Pancreas (tissue), 10 donors: ENCODE data around the gene DIAPH1. TPM values are rescaled to one million over a fixed set of nuclear protein-coding genes. Genes with fewer than 3 reads are reported as not detected.

Experiments
- ATAC-seq, 4 donors: fragments of 200-7000 bp; cut with Tn5 transposase; one replicate each; pipeline versions ENCODE4 v1.8.0 to v1.9.1; 2020; ENCODE audit warnings: mild to moderate bottlenecking in 4 of 4, moderate library complexity in 4 of 4
- DNase-seq, 6 donors: peaks; one replicate each; pipeline ENCODE4 v3.0.0-alpha.2; 2020
- FAIRE-seq: peaks from 2 replicates; lab custom pipeline; 2012; peaks lifted over from hg19 to GRCh38; lab: Jason Lieb, UNC
- H3K27ac ChIP-seq, 4 donors: fragments of 200-600 bp; sonication (generic); 1 replicate in 3 of 4; 2 replicates in 1 of 4; pipeline versions ENCODE4 v1.5.0 to v1.8.0; 2020
- H3K27me3 ChIP-seq, 4 donors: fragments of 200-600 bp; one replicate each; pipeline ENCODE4 v1.8.0; 2021
- H3K36me3 ChIP-seq, 3 donors: fragments of 200-600 bp; sonication (generic) in 1 of 3; one replicate each; pipeline versions ENCODE4 v1.5.0 to v1.8.0; 2020 to 2021
- H3K4me1 ChIP-seq, 3 donors: fragments of 200-600 bp; one replicate each; pipeline ENCODE4 v1.8.0; 2021
- H3K4me3 ChIP-seq, 4 donors: fragments of 200-600 bp; sonication (generic) in 2 of 4; one replicate each; pipeline versions ENCODE4 v1.5.0 to v1.8.0; 2020 to 2021
- H3K9me3 ChIP-seq, 4 donors: fragments of 200-600 bp; one replicate each; pipeline ENCODE4 v1.8.0; 2021
- CTCF ChIP-seq, 4 donors: fragments of 200-600 bp; sonication (generic) in 3 of 4; IDR thresholded peaks; one replicate each; pipeline versions ENCODE4 v1.5.0 to v1.8.0; 2021; ENCODE audit warnings: antibody characterized with exemption in 4 of 4
- WGBS, 2 donors: extraction: QIAGEN DNeasy Blood & Tissue Kit; methylation state at CpG; one replicate each; pipeline ENCODE4 v1.1.7; 2013; 5-methylcytosine and 5-hydroxymethylcytosine counted together
- intact Hi-C, 3 donors: fragments of 100-400 bp; cut with DNase I; formaldehyde crosslinking; loops; one replicate each; pipeline versions ENCODE4 v1.11.1 to v1.14.2; 2022
- polyA plus RNA-seq, 2 donors: library from polyadenylated mRNA; stranded (reverse); fragments of 200-250 nt; gene quantifications; one replicate each; pipeline ENCODE4 v1.2.3, GENCODE V29; 2013
- total RNA-seq, 6 donors: library from RNA; stranded (reverse); fragmentation: NEBNext Ultra II Directional in 4 of 6; extraction: Animal tissue kit (Norgen Biotek cat#: 25700) in 4 of 6; gene quantifications; one replicate each; pipeline versions ENCODE4 v1.2.1 to v1.2.4, GENCODE V29; 2021 to 2023
- donor health status: healthy with polysubstance abuse.
- donor health status: DM: no; HTN: no; CAD: no; lungs with moderate emphysema.
- donor health status: DM: no; HTN: no; CAD: no.
- donor health status: control.
- donor health status: control.
- donor health status: Bipolar disorder and iron deficiency.
- donor health status: DM: yes; HTN: yes; CAD: no.
- donor health status: DM: no; HTN: no; CAD: no.
- donor health status: DM: no; HTN: no; CAD: no.
- donor health status: DM: yes; HTN: yes; CAD: no.

Gene DIAPH1
- total and polyA plus RNA-seq, 8 donors, result 28.9 to 72.7 (median 56.5) TPM

GRCh38 chr5:141489841-141490240, 129.0 kb downstream of the DIAPH1 start:
- TF ChIP-seq CTCF (IDR thresholded peaks at IDR 0.05), result no peak

GRCh38 chr5:141488591-141489561, 129.9 kb downstream of the DIAPH1 start, which contains the start of gene PCDHGC5:
Gene PCDHGC5 (plus strand): TSS chr5:141489081. CDS start chr5:141489241, 160 bp downstream.
- Histone ChIP-seq H3K4me1 (no peaks in the 10 kb centered on the region), H3K27me3 (no peaks in the 10 kb centered on the region), H3K4me3 (no peak within 1 kb of the TSS), H3K9me3 (no peaks in the 10 kb centered on the region), H3K27ac (no peak within 1 kb of the TSS), H3K36me3 (no peaks in the 10 kb centered on the region)
- no peak for FAIRE-seq
- intact Hi-C loops, result no loop called here
- WGBS, 2 donors, result 78 to 82% methylated on average over 14 of the region's 14 CpGs
- TF ChIP-seq CTCF (IDR thresholded peaks at IDR 0.05), result no peak
- DNase-seq, result no peak
- peak in 1 of 4 donors; percentile 41 for ATAC-seq

More at GRCh38 chr5:141489841-141490240, 129.0 kb downstream of the DIAPH1 start:
- no peak overlapping the region for H3K27ac ChIP-seq
- H3K36me3 ChIP-seq, result no peaks in the 10 kb centered on the region
- 88 to 95% methylated on average over 10 of the region's 10 CpGs for WGBS, 2 donors
- DNase-seq, result no peak
- ATAC-seq, result no peak
- no peaks in the 10 kb centered on the region for H3K4me1 ChIP-seq
- intact Hi-C loops, result no loop called here
- H3K4me3 ChIP-seq, result no peak overlapping the region
- no peak for FAIRE-seq
- H3K9me3 ChIP-seq, result no peaks in the 10 kb centered on the region
- no peaks in the 10 kb centered on the region for H3K27me3 ChIP-seq

- DNase-seq (no peak), ATAC-seq (no peak)
Measured at GRCh38 chr5:141487131-141487530, 131.7 kb downstream of the DIAPH1 start.

GRCh38 chr5:141486091-141486490, 132.7 kb downstream of the DIAPH1 start:
- 91% methylated on average over 9 of the region's 9 CpGs for WGBS, 2 donors
- ATAC-seq (no peak), DNase-seq (no peak), FAIRE-seq (no peak)
- Histone ChIP-seq H3K4me3 (no peak overlapping the region), H3K27ac (no peak overlapping the region), H3K36me3 (no peaks in the 10 kb centered on the region), H3K9me3 (no peaks in the 10 kb centered on the region), H3K4me1 (no peaks in the 10 kb centered on the region), H3K27me3 (no peaks in the 10 kb centered on the region)
- no peak for TF ChIP-seq CTCF (IDR thresholded peaks at IDR 0.05)
- intact Hi-C loops, result no loop called here

More at GRCh38 chr5:141487131-141487530, 131.7 kb downstream of the DIAPH1 start:
- Histone ChIP-seq H3K9me3 (no peaks in the 10 kb centered on the region), H3K27me3 (no peaks in the 10 kb centered on the region), H3K4me1 (no peaks in the 10 kb centered on the region), H3K36me3 (no peaks in the 10 kb centered on the region), H3K4me3 (no peak overlapping the region), H3K27ac (no peak overlapping the region)
- 90 to 92% methylated on average over 7 of the region's 7 CpGs for WGBS, 2 donors
- no peak for FAIRE-seq
- no peak for TF ChIP-seq CTCF (IDR thresholded peaks at IDR 0.05)
- intact Hi-C loops, result no loop called here
